ENCODE measurements around the gene LASP1NB.
A peak's percentile ranks its signal among the peaks of the same experiment; 100 is the strongest.

LASP1NB gene

DNA sequence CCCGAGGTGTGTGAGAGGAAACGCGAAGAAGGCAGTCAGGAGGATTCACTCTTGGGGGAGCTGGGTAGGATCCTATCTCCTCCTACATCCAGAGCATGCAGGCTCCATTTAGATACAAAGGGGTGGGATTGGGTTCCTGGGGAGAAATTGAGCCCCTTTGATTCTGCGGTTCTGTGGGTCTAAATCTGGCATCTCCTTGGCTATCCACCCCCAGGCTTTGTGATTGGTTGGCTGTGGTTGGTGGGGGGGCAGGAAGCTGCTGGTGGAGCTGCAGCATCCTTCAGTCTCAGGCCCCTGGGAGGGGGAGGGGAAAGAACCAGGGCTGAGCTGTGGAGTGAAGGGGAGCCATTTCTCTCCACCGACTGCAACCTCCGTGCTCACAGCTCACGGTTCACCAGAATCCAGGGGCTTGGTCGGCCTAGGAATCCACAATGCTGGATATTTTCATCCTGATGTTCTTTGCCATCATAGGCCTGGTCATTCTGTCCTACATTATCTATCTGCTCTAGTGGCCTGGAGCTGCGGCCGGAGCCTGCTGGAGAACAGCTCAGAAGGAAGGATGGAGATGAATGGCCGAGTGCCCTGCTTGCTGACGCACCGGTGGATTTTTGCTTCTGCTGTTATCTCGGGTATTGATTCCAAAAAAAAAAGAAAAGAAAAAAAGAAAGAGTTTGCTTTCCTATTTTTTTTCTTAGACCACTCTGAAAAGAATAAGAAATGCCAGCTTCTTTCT lies at the start of gene LASP1NB:
Gene LASP1NB (plus strand): TSS at position 352 of the 733 bp plus-strand sequence.
- DNase-seq = peak; percentile 55

DNA sequence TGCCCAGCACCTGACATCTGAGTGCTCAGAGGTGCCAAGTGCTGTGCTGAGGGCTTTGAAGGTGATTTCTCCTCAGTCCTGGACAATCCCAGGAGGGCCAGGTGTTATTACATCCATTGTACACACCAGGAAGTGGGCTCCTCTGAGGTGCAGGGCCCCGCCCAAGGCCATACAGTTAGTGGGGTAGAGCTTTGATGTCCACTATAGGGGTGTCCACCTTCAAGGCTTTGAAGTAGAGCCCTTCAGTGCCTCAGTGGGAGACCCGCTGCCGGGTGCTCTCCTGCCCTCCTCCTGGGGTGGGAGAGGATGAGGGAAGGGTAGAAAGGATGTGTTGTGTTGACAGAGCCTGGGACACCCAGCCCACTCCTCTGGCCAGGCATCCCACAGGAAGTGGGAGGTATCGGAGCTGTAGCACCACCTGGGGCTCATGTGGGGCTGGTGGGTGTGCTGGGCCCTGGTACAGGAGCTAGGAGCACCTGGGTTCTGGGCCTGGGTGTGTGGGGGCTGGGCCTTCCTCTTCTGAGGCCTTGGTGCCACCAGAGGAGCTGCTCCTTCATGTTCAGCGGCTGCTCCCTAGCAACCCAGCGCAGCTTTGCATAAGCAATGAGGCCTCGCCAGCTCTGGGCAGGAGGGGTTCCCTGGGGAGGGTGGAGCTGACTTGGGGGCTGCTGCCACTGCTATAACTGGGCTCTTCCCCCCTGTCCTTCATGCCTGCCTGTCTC lies 48.1 kb upstream of the LASP1NB start:
- peak; percentile 44 for DNase-seq

DNA sequence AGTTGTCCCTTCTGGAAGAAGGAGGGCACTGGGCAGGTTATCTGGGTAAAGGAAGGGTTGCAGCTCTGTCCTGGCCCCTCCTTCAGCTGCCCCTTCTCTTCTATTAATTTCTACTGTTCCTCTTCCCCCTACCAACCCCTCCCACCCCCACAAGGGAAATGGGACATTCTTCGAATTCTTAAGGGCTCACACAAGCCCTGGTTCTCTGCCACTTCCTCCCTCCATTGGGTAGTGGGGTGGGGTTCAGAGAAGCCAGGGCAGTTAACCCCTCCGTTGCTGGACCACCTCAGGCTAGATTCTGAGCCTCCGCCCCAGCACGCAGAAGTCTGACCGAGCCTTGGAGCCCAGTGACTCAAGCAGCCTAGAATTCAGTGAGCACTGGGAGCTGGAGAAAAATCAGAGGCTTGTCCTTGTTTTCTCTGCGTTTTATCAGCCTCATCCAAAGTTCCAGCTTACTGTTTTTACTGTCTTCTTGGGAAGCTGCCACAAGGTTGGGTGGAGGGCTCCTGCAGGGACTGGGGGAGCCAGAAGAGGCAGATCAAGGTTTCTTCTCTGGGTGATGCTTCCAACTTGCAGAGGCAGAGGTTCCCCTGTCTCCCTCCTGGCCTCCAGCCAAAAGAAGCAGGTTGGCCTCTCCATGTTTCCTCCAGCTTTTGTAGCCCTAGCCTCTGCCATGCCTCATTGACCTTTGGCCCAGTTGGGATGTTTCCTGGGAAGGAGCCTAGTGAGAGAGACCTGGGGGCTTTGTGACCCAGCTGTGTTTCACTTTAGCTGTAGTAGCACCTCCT lies 45.3 kb upstream of the LASP1NB start:
- no peak for DNase-seq

DNA sequence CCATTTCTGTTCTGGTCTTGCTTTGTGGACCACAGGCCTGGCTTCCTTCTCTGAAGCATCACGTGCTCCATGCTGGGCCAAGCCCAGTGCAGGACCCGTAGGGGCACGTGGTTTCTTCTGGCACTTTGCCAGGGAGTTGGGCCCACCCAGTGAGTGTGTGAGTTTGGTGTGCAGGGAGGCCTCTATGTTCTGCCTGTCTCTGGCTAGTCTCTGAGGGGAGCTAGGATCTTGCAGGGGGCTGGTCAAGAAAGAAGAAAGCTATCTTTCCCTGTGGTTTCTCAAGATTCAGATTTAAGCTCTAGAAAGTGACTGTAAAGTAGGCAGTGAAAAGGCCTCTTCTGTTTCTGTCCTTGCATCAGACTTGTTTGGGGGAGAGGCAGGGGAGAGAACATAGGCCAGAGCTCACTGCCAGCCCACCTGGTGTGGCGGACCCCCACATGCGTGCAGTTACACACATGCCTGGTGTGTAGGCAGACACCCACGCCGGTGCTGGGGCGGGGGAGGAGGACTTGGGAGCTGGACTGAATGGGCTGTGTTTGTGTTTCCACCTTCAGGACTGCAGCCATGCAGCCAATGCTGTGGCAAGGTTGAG lies 43.7 kb upstream of the LASP1NB start:
- DNase-seq = peak; percentile 54

DNA sequence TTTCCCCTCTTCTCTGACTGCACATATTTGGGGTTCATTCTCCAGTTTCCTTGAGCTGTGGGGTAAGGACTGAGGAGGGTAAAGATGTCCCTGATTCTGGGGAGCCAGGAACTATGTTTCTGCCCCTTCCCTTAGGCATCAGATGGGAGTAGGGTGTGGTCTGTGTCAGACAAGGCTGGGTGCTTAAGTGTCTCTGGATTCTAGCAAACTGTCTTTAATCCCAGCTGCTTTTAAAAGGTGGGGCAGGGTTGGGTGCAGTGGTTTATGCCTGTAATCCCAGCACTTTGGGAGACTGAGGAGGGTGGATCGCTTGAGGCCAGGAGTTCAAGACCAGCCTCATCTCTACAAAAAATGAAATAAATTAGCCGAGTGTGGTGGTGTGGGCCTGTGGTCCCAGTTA lies 42.5 kb upstream of the LASP1NB start:
- DNase-seq = no peak

DNA sequence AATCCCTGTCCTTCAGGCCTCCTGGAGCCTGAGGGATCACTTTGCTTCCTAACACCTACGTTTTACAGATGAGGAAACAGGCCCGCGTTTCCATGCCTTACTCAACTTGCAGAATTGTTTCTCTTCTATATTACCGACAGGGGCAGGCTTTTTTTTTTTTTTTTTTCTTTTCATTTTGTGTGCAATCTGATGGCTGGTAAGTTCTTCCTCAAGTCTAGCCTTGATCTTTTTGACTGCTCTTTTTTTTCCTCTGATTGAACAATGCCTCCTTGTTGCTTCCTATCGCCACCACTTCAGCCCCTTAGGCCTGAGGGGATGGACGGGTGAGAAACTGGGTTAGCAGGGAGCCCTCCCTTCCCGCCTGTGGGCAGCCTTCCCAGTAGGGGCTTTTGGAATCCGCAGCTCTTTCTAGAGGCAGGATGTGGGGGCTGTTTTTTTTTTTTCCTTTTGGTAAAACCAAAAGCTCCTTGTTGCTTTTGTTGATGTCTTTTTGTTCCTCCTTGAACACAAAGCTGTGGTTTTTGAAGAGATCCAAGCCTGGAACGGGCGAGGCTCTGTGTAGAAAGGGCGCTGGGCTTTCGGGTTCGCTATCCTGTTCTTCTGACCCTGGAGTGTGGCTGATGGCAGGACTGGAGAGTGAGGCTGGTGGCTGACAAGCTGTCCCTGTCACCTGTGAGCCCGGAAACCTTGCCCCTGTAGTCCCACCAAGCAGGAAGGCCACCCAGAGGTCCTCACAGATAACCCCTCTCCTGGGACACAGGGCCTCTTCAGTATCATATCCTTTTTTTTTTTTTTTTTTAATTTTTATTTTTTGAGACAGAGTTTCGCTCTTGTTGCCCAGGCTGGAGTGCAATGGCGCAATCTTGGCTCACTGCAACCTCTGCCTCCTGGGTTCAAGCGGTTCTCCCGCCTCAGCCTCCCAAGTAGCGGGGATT lies 41.6 kb upstream of the LASP1NB start:
- no peak for DNase-seq

DNA sequence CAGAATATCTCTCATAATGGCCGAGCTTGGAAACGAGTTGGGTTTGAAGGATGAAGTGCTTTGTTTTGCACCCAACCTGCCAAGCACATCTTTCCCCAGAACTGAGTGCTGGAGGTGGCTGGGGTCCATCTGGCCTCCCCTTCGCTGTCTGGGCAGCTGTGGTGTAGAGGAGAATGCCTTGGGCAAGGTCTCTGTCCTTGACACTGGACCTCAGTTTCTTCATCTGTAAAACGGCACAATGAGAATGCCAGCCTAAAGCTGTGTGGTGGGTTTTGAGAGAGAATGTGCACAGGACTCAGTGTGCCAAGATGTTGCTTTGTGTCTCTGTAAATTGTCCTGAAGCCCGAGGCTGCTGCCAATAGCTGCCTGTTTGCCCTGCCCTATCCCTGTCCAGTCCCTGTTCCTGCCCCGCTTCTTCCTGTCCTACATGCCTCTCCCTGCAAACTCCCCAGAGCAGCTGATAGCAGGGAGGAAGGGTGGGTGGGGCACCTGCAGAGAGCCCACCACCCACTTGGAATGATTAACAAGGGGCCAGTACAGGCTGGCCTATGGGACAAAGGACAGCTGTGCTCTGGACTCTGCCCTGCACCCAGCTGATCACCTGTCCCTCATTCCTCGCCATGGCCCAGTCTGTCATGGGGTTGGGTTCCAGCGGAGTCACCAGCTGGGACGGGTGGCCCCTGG lies 40.2 kb upstream of the LASP1NB start:
- no peak for DNase-seq

DNA sequence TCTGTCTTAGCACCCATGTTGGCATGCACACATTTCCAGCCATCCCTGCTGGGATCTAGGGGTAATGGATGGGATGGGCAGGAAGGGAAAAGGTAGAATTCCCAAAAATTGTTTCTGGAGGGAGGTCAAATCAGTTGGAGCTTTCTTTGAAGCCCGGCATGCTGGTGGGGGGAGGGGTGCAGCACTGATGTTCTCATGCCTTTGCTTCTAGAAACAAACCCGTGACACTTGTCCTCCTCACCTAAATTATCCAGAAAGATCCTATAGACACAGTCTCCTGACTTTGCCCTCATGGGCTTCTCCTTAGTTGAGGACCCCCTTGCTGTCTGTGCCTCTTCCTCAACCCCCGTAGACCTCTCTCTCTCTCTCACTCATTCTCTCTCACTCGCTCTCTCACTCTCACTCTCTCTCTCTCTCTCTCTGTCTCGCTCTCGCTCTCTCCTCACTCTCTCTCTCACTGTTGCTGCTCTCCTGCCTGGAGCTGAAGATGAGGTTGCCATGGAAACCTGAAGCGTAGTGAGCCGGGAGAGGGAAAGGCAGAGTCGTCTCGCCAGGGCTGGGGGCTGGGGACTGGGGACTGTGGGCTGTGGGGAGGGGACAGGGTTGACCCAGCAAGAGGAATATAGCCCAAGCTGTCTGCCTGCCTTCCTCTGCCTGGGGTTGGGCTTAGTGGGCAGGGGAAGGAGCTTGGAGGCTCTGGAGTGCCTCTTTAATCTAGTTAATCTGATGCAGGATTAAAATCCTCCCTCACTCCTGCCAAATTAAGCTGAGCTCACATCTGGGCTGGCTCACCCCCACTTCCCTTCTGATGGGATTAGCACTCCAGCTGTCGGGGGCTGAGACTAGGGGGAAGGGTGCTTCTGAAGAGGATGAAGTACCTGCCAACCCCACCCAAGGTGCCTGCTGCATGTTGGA lies 39.4 kb upstream of the LASP1NB start:
- DNase-seq = peak; percentile 40

DNA sequence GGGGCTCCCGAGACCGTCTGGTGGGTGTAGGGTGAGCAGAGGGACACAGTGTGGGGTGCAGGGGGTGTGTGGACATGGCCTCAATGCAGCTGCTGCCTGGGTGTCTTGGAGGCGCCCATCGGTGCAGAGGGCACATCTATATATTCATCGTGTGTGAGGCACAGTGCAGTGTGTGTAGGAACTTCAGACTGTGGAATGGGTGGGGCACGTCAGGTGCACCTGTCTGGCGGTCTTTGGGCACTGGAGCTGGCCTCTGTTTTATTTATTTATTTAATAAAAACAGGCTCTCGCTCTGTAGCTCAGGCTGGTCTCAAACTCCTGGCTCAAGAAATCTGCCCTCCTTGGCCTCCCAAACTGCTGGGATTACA lies 38.8 kb upstream of the LASP1NB start:
- no peak for DNase-seq

DNA sequence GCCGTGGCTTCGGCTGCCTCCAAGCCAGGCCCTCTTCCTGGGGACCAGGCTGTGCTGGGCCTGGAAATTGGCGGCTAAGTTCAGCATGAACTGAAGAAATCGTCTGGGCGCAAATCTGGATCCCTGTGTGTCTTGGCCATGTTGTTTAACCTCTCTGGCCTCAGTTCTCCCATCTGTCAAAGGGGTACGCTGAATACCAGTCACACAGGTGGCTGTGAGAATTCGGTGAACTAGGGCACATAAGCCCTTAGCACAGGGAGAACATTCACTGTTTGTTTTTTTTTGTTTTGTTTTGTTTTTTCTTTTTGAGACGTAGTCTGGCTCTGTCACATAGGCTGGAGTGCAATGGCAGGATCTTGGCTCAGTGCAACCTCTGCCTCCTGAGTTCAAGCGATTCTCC lies 36.6 kb upstream of the LASP1NB start:
- no peak for DNase-seq

DNA sequence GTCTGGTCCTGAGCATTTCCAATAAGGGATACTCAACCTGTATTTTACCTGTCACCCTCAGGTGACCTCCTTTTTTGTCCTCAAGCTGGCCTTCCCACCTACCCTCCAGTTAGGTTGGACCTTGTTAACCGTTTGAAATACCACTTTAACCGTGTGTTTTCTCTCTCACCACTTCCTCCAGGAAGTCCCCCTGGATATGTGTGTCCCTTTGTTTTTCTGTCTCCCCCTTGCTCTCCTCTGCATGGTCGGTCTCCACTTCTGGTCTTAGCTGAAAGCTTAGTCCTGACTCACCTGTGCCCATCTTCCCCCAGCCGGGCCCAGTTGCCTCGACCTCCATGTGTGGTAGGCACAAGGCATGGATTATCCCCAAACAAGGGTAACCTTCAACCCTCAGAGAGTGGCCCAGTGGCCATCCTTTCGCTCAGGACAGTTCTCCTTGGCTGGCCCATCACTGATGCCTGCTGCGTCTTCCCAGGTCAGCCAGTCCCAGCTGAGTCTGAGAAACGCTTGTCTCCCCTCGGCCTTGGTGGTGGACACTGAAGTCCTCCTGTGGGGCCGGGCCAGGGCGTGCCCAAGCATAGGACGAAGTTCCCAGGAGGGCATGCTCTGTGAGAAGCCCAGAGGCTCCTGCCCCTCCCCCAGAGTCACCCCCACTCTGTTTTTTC lies 35.5 kb upstream of the LASP1NB start:
- DNase-seq = no peak

DNA sequence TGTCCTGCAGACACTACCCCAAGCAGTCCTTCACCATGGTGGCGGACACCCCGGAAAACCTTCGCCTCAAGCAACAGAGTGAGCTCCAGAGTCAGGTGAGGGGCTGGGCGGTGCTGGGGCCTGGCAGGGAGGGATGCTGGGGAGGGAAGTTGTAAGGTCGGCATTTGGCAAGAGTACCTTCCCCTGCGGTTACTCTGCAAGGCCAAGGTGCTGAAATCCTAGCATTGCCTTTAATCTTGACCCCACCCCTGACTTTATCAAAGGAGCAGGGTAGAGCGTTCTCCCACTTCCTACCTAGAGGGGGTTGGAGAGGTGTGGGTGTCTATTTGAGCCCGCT lies 35.0 kb upstream of the LASP1NB start:
- DNase-seq = peak; percentile 50

DNA sequence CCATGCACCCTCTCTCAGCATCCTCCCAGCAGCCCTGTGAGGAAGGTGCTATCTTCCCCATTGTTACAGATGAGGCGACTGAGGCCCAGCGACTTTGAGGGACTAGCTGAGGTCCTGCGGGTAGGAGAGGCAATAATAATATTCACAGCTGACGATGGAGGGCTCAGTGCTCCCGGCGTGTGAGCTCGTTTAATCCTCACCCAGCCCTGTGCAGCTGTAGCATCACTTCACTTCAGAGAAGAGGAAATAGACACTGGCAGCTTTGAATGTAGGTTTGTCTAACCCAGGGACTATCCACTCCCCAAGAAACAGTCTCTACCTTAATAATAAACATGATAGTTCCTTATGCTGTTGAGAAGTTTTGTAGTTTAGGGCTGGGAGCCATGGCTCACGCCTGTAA lies 34.0 kb upstream of the LASP1NB start:
- DNase-seq = peak; percentile 35

DNA sequence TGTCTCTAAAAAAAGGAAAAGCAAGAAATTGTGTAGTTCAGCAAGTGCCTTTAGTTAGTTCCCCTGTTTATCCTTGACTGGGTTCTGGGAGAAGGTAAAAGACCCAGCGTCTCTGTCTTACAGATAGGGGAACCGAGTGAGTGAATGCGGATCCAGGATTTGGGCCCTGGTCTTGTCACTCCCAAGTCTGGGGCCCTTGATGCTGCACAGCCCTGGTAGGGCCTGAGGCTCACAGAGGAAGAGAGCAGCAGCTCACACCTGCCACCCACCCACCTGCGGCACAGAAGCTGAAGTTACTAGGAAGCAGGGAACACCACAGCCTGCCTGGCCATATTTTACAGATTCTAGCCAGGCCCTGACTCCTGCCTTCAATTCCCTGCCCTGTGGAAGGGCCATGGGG lies 33.3 kb upstream of the LASP1NB start:
- DNase-seq = no peak

DNA sequence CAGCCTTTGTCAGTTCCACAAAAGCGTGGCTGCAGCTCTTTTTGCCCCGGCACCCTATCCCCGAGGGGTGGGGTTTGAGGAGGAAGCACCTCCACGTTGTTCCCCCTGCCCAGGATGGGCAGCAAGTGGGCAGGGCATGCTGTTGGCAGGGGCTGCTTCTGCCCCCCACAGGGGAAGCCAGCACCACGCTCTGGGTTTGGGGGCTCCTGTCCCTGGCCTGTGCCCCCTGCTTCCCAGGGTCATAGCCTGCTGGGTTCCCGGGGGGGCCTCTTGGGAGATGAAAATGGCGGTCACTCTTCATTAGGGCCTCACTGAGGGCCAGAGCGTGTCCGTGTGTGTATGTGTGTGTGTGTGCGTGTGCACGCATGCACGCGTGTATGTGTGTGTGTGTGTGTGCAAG lies 32.8 kb upstream of the LASP1NB start:
- DNase-seq = no peak

DNA sequence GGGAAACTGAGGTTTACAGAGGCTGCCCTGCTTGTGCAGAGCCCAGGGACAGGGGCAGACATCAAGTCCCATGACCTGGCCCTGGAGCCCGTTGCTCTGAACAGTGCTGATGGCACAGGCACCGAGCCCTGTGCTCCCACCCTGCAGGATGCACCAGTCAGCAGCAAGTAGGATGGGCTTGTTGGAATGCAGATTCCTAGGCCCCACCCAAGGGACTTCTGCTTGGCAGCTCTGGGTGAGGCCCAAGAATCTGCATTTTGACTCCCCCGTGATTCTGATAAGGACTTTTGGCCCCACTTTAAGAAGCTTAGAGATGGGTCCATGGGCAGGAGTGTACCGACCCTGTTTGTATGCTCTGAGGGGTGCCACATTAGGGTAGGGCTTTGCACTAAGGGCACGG lies 32.3 kb upstream of the LASP1NB start:
- DNase-seq = no peak

DNA sequence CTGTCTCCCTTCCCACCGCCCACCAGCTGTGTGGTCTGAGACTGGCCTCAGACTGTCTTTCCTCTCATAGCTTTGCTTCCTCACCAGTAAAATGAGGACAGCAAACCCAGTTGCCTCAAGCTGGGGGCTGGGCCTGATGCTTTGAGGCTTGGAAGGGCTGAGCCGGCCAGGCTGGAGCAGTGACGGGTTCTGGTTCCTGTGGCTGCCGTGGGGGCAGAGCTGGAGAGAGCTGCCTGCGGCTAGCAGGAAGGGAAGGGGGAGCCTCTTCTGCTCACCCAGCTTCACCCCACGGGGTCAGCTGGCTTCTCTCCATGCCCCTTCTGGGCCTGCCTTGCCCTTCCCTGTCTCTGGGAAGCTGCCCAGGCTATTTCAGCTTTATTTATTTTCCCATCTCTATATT lies 31.8 kb upstream of the LASP1NB start:
- peak; percentile 47 for DNase-seq

DNA sequence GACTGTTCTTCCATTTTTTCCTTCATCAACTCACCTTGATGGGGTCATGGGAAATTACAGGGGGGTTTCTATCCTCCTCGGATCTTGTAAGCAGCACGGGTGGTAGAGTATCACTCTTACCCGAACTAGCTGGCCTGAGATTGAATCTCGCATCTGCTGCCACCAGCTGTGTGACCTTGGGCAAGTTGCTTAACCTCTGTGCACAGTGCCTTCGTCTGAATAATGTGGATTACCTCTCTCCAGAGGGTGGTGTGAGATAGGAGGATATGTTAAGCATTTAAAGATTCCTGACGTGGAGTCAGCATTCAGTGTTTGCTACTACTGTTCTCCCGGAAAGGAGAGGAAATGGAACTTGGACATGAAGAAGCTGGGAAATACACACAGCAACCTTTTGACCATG lies 31.1 kb upstream of the LASP1NB start:
- DNase-seq = no peak

DNA sequence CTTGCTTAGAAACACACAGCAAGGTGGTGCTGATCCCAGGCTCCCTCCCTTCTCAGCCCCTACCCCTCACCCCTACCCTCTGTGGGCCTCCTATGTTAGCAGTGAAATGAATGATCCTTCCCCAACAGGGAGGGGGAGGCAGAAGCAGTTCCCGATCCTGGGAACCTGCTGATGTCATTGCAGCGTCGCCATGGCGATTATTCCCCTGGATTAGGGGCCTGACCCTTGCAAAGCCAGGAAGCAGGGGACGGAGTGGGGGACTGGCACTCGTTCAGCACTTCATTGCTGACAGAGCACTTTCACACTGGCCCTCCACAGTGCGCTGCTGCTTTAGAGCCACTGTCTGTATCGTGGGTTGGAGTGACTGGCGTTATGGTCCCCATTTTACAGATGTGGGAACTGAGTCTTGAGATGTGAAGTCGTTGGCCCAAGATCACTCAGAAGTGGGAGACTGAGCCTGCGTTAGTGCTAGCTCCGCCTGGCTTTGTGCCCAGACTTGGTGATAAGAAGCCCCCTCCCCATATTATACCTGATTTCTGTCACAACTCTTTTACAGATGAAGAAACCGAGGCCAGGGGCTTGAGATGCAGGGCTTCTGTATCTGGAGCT lies 29.0 kb upstream of the LASP1NB start:
- DNase-seq = no peak

DNA sequence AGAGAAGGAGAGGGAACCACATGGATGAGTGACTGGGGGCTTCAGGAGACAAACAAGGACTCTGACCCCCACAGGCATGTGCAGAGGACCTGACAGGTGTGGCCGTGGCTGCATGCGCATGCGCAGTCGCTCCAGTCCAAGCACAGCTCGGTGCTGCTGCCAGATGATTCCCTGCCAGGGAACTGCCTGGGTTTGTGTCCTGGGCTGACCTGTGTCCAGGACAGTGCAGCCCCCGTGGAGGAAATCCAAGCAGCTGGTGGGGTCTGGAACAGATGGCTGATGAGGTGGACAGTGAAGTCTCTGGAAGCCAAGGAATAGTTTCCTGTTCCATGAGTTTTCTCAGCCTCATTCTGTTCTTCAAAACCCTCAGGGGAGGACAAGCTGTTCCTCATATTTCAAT lies 28.2 kb upstream of the LASP1NB start:
- no peak for DNase-seq

Measured in CD4-positive, alpha-beta T cell treated with Interleukin-17A for 1 hour (primary cell).